Cardiac muscle cell (in vitro differentiated cells and primary cell): Measurements from ENCODE around the gene SAMD14. TPM values are rescaled to one million over a fixed set of nuclear protein-coding genes. Genes with fewer than 3 reads are reported as not detected.
A peak's percentile ranks its signal among the peaks of the same experiment; 100 is the strongest.

Experiments
- DNase-seq, 2 donors: peaks; one replicate each; pipeline versions ENCODE4 v3.0.0 to v3.0.0-alpha.2; 2010 to 2017; ENCODE audit warnings: low read depth in 1 of 2, low spot score in 1 of 2
- H3K27ac ChIP-seq: fragments of 200-600 bp; sonication (generic); 2 replicates; pipeline ENCODE4 v1.5.1; 2016
- H3K27me3 ChIP-seq: fragments of 200-600 bp; sonication (generic); 2 replicates; pipeline ENCODE4 v1.6.0; 2016; ENCODE audit warnings: control low read depth
- H3K36me3 ChIP-seq: fragments of 200-600 bp; sonication (generic); 2 replicates; pipeline ENCODE4 v1.5.1; 2016; ENCODE audit warnings: control low read depth
- H3K4me1 ChIP-seq: fragments of 200-600 bp; sonication (generic); 2 replicates; pipeline ENCODE4 v1.8.1; 2017; ENCODE audit warnings: low read depth, mild to moderate bottlenecking, mixed run types
- H3K4me3 ChIP-seq: fragments of 200-600 bp; sonication (generic); 2 replicates; pipeline ENCODE4 v1.5.1; 2016; ENCODE audit warnings: mild to moderate bottlenecking
- H3K9me3 ChIP-seq: fragments of 200-600 bp; sonication (generic); 2 replicates; pipeline ENCODE4 v1.5.1; 2017; ENCODE audit warnings: low read depth, mild to moderate bottlenecking, control low read depth
- polyA plus RNA-seq: library from polyadenylated mRNA; unstranded; fragments of >200 nt; fragmentation: Nextera tagmentation; extraction: Ambion mirVana; gene quantifications from 2 replicates; pipeline ENCODE4 v1.2.1, GENCODE V29; 2016
- total RNA-seq: library from RNA; depleted of rRNA; stranded (reverse); fragments of >200 nt; gene quantifications from 2 replicates; pipeline ENCODE4 v1.2.3, GENCODE V29; 2016
- TF ChIP-seq, protein P1 (sequence below): IDR thresholded peaks from 2 replicates; pipeline ENCODE4 v1.5.1; 2012; ENCODE audit warnings: low read depth, mild to moderate bottlenecking, low read length

SAMD14 gene
- total RNA-seq, result 1.2 and 2.8 TPM in 2 replicates
- 2.0 and 2.5 TPM in 2 replicates for polyA plus RNA-seq

DNA sequence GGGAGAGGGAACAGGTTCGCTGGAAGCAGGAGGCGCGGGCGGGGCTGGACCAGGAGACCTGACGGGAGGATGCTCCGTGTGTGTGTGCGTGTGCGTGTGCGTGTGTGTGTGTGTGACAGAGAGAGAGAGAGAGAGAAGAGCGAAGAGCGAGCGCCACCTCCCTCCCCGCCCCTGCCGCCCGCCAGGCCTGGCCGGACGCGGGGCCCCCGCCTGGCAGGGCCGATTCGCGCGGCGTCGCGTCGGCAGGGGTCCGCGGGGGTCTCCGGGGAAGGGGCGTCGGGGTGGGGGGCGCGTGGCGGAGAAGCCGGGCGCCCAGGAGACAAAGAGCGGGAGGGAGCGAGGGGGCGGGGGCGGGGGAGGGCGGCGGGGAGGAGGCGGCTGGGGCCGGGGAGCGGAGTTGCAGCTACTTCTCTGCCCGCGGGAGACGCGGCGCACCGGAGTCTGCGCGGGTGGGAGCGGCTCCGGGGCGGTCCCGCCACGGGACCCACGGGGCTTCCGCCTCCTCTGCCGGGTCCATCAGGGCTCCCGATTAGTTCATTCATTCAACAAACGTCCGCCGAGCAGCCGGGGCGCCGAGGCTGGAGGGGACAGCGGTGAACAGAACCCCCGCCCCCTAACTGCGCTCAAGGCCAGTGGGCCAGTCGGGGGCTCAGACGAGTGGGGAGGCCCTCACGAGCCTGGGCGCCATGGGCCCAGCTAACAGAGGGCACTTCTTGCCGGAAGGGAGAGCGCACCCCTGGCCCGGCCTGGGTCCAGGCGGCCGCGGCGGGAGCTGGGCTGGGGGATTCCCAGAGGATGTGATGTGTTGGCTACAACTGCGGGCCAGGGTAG lies at the start of gene SAMD14:
Gene SAMD14, minus strand, starts transcription at position 433 of the 831 bp plus-strand sequence. CDS start 5,201 bp downstream, outside the sequence.
- peaks cover 12% of the 10 kb centered on the region for H3K4me1 ChIP-seq
- H3K4me3 ChIP-seq, result peak within 1 kb of the TSS; percentile 33
- H3K27me3 ChIP-seq, result peaks cover 28% of the 10 kb centered on the region
- TF ChIP-seq, protein P1, sequence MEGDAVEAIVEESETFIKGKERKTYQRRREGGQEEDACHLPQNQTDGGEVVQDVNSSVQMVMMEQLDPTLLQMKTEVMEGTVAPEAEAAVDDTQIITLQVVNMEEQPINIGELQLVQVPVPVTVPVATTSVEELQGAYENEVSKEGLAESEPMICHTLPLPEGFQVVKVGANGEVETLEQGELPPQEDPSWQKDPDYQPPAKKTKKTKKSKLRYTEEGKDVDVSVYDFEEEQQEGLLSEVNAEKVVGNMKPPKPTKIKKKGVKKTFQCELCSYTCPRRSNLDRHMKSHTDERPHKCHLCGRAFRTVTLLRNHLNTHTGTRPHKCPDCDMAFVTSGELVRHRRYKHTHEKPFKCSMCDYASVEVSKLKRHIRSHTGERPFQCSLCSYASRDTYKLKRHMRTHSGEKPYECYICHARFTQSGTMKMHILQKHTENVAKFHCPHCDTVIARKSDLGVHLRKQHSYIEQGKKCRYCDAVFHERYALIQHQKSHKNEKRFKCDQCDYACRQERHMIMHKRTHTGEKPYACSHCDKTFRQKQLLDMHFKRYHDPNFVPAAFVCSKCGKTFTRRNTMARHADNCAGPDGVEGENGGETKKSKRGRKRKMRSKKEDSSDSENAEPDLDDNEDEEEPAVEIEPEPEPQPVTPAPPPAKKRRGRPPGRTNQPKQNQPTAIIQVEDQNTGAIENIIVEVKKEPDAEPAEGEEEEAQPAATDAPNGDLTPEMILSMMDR, result no peak
- H3K36me3 ChIP-seq, result no peaks in the 10 kb centered on the region
- H3K9me3 ChIP-seq, result no peaks in the 10 kb centered on the region
- DNase-seq, result peak in 1 of 2 donors; percentile 55
- H3K27ac ChIP-seq, result no peak within 1 kb of the TSS

DNA sequence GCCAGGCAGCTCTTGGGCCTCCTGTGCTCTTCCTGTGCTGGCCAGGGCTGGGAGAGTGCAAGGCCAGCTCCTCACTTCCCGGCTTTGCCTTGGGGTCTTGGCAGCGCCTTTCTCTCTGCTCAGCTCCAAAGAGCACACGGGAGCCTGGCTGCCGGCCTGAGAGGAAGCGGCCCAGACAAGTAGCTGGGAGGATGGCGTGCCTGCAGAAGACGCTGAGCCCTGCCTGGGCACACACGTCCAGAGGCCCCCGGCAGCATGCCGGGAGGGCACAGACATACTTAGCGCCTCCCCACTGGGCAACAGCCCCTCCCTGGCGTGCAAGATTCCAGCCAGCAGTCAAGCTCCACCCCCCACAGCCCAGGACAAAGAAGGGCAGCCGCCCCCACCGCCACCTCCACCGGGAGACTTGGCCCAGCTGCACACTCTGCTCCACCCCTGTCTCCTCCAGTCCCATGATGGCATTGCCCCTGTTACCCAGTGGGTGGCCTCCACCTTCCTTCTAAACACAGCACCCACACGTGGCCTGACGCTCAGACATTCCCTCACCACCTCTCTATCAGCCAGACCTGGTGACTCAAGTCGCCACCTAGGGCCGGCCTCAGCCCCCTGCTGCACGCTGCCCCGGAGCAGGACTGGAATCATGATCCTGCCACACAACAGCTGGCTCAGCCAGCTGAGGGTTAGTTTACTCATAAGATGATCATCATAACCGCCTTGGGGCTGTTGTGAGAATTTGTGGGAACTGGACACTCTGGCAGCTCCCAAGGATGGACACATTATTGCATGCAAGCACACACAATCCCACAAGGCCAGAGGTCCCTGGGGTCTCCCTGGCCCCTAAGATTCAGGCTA lies 48.2 kb upstream of the SAMD14 start:
- H3K4me1 ChIP-seq, result peaks cover 21% of the 10 kb centered on the region
- peak overlapping the region; percentile 45 for H3K27ac ChIP-seq

DNA sequence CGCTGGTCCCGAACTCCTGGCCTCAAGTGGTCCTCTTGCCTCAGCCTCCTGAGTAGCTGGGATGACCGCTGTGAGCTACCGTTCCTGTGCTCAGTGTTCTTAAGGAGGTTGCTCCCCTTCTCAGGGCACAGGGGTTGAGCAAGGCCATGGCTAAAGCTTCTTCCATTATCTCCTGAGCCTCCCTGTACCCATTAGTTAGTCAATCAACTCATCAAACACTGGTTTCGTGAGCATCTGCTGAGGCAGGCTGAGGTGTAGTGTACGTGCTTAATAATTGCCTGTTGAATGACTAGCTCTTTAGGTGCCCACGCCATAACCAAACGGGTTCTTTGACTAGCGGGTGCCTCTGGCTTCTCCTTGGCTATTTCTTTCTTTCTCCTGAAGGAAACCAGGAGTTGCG lies 47.5 kb upstream of the SAMD14 start:
- no peaks in the 10 kb centered on the region for H3K36me3 ChIP-seq
- no peak overlapping the region for H3K4me3 ChIP-seq
- peaks cover 23% of the 10 kb centered on the region for H3K4me1 ChIP-seq
- no peaks in the 10 kb centered on the region for H3K9me3 ChIP-seq
- peak overlapping the region; percentile 45 for H3K27ac ChIP-seq
- TF ChIP-seq, protein P1, result no peak
- H3K27me3 ChIP-seq, result no peaks in the 10 kb centered on the region
- no peak for DNase-seq

More for the DNA sequence above, 48.2 kb upstream of the SAMD14 start:
- Histone ChIP-seq H3K27me3 (no peaks in the 10 kb centered on the region), H3K9me3 (no peaks in the 10 kb centered on the region), H3K36me3 (no peaks in the 10 kb centered on the region), H3K4me3 (no peak overlapping the region)
- TF ChIP-seq, protein P1, result peak; percentile 70
- peak; percentile 74 to 92 for DNase-seq

DNA sequence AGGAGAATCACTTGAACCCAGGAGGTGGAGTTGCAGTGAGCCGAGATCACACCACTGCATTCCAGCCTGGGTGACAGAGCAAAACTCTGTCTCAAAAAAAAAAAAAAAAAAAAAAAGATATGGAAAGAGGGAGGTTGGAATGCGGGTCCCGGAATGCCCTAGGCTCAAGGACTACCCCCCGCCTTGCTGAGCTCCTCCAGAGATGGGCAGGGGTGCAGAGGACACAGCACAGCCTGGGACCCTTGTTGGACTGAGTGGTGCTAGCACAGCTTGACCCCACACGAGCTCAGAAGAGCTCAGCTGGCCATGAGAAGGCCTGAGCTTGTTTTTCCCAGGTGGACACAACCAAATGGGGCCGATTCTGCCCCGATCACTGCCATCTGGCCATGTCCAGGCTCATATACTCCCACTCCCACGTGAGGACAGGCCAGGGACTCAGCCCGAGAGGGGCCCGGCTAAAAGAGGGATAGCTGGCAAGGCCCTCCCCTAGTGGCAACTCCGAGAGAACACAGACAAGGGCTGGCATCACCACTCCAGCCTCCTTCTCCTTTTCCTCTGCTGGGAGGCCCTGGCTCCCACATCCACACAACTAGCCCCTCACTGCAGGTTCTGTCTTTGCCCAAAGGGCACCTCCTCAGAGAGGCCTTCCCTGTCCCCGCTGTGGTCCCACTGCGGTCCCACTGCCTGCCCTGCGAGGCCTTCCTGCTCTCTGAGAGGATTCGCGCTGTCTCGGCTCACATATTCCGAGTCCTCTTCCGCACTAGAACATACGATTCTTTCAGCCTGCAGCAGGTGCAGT lies 46.8 kb upstream of the SAMD14 start:
- TF ChIP-seq, protein P1, result peak; percentile 8
- DNase-seq, result no peak
- H3K4me3 ChIP-seq, result no peak overlapping the region
- H3K9me3 ChIP-seq, result no peaks in the 10 kb centered on the region
- H3K4me1 ChIP-seq, result peaks cover 23% of the 10 kb centered on the region
- no peaks in the 10 kb centered on the region for H3K27me3 ChIP-seq
- no peaks in the 10 kb centered on the region for H3K36me3 ChIP-seq
- H3K27ac ChIP-seq, result no peak overlapping the region
